ENCODE data around the gene ABR. TPM values are rescaled to one million over a fixed set of nuclear protein-coding genes. Genes with fewer than 3 reads are reported as not detected.
"Not testable (repeated sequence)": the region's sequence is repeated elsewhere in the genome, so short reads cannot be mapped to it uniquely, and the experiment has no call there.

Gene ABR
- total and polyA plus RNA-seq, 10 donors: 18.5 to 183 (median 121) TPM

DNA sequence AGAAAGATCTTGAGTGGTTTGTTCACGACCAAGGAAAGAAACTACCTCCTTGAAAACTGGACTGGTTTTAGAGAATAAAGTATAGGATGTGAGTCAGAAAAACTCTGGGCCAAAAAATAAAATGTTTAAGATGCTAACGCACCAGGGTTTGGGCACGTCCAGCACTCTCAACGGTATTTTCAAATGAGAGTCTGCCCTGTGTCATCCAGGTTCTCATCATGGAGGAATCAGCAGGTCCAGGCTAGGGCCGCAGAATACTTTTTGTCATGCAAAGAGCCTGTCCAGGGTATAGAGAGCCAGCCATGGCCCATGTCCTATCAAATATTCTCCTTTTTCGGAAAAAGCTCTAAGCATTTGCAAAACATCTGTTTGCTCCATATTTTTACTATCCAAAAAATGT is 202.6 kb downstream of the ABR start:
- H3K9me3 ChIP-seq: no peaks in the 10 kb centered on the region
- intact Hi-C loops (cut with DNase I; ENCODE audit: low total_unique reads): loop anchor here (5.0 kb wide), 1 partner anchor 95 kb away; no protein-coding TSS in a partner anchor
- no peak for TF ChIP-seq CTCF (IDR thresholded peaks at IDR 0.05 in 8 of 11, conservative IDR thresholded peaks at IDR 0.05 in 3 of 11)
- TF ChIP-seq POLR2A (IDR thresholded peaks at IDR 0.05): no peak
- TF ChIP-seq POLR2AphosphoS5 (IDR thresholded peaks at IDR 0.05): no peak
- H3K27me3 ChIP-seq (replicated peaks in 1 of 7): peaks cover 0 to 57% (median 21%) of the 10 kb centered on the region in 7 donors
- no peaks in the 10 kb centered on the region for H3K36me3 ChIP-seq
- peaks cover 13 to 41% (median 28%) of the 10 kb centered on the region in 6 donors for H3K4me1 ChIP-seq
- DNase-seq: no peak
- no peak overlapping the region for H3K27ac ChIP-seq
- no peak overlapping the region for H3K4me3 ChIP-seq
- WGBS, 5 donors: 82 to 92% (median 90%) methylated on average over 6 of the region's 6 CpGs

GRCh38 chr17:976312-976711 is 203.5 kb downstream of the ABR start:
- peaks cover 0 to 66% (median 21%) of the 10 kb centered on the region in 7 donors for H3K27me3 ChIP-seq (replicated peaks in 1 of 7)
- intact Hi-C loops (cut with DNase I; ENCODE audit: low total_unique reads): loop anchor here (5.0 kb wide), 1 partner anchor 94 kb away; no protein-coding TSS in a partner anchor

GRCh38 chr17:975371-975915 is 204.3 kb downstream of the ABR start:
- H3K27me3 ChIP-seq (replicated peaks in 1 of 7): peaks cover 0 to 70% (median 21%) of the 10 kb centered on the region in 7 donors
- no peak for DNase-seq
- TF ChIP-seq CTCF (IDR thresholded peaks at IDR 0.05 in 8 of 11, conservative IDR thresholded peaks at IDR 0.05 in 3 of 11): no peak
- no peak for TF ChIP-seq POLR2AphosphoS5 (IDR thresholded peaks at IDR 0.05)
- no peak for TF ChIP-seq POLR2A (IDR thresholded peaks at IDR 0.05)
- WGBS, 5 donors: 72 to 84% (median 77%) methylated on average over 5 of the region's 5 CpGs
- peaks cover 5 to 30% (median 19%) of the 10 kb centered on the region in 6 donors for H3K4me1 ChIP-seq
- no peaks in the 10 kb centered on the region for H3K9me3 ChIP-seq
- intact Hi-C loops (cut with DNase I; ENCODE audit: low total_unique reads): loop anchor here (5.0 kb wide), 1 partner anchor 93 kb away; no protein-coding TSS in a partner anchor
- no peaks in the 10 kb centered on the region for H3K36me3 ChIP-seq
- no peak overlapping the region for H3K4me3 ChIP-seq
- no peak overlapping the region for H3K27ac ChIP-seq

More at GRCh38 chr17:976312-976711, 203.5 kb downstream of the ABR start:
- TF ChIP-seq POLR2A (IDR thresholded peaks at IDR 0.05) (no peak), CTCF (IDR thresholded peaks at IDR 0.05 in 8 of 11, conservative IDR thresholded peaks at IDR 0.05 in 3 of 11) (no peak)
- Histone ChIP-seq H3K4me1 (peaks cover 13 to 39% (median 28%) of the 10 kb centered on the region in 6 donors), H3K9me3 (no peaks in the 10 kb centered on the region), H3K27ac (no peak overlapping the region), H3K36me3 (no peaks in the 10 kb centered on the region), H3K4me3 (no peak overlapping the region)
- no peak for DNase-seq
- WGBS, 5 donors: 82 to 94% (median 93%) methylated on average over 6 of the region's 6 CpGs

- intact Hi-C loops (cut with DNase I; ENCODE audit: low total_unique reads): loop anchor here (5.0 kb wide), 1 partner anchor 92 kb away; no protein-coding TSS in a partner anchor
- H3K36me3 ChIP-seq, DNase-seq, H3K9me3 ChIP-seq, H3K27ac ChIP-seq, H3K4me3 ChIP-seq: not testable (repeated sequence)
- 74 to 96% (median 85%) methylated on average over 2 of the region's 2 CpGs for WGBS, 5 donors
- peaks cover 0 to 24% (median 13%) of the 10 kb centered on the region in 6 donors for H3K4me1 ChIP-seq
- H3K27me3 ChIP-seq (replicated peaks in 1 of 7): peaks cover 0 to 74% (median 21%) of the 10 kb centered on the region in 7 donors
Measured at GRCh38 chr17:974778-975177, 205.0 kb downstream of the ABR start.

Measured in spleen (tissue), 11 donors.